Measurements from ENCODE around the gene HECTD3.
A peak's percentile ranks its signal among the peaks of the same experiment; 100 is the strongest.

HECTD3 gene

GRCh38 chr1:45026446-45026845, 15.3 kb upstream of the HECTD3 start:
- Mint-ChIP-seq H3K9me3 (no peaks in the 10 kb centered on the region), H3K4me1 (ENCODE audit: low read depth) (peaks cover 20% of the 10 kb centered on the region), H3K4me3 (no peak overlapping the region), H3K27ac (no peak overlapping the region), H3K36me3 (ENCODE audit: low read depth) (no peaks in the 10 kb centered on the region), H3K27me3 (no peaks in the 10 kb centered on the region)

DNA sequence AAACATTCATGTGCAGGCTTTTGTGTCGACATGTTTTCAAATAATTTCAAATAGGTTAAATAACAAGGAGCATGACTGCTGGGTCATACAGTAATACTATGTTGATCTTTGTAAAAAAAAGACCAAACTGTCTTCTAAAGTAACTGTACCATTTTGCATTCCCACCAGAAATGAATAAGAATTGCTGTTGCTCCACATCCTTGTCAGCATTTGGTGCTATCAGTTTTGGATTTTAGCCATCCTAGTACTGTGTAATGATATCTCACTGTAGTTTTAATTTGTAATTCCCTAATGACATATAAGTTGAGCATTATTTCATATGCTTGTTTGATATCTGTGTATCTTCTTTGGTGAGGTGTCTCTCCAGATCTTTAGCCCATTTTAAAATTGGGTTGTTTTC, 12.5 kb upstream of the HECTD3 start:
- Mint-ChIP-seq H3K27me3 (no peaks in the 10 kb centered on the region), H3K27ac (no peak overlapping the region), H3K36me3 (ENCODE audit: low read depth) (no peaks in the 10 kb centered on the region), H3K4me1 (ENCODE audit: low read depth) (peaks cover 20% of the 10 kb centered on the region), H3K9me3 (no peaks in the 10 kb centered on the region), H3K4me3 (no peak overlapping the region)

- Mint-ChIP-seq H3K27me3 (no peaks in the 10 kb centered on the region), H3K27ac (no peak overlapping the region), H3K4me1 (ENCODE audit: low read depth) (peaks cover 14% of the 10 kb centered on the region), H3K9me3 (no peaks in the 10 kb centered on the region), H3K36me3 (ENCODE audit: low read depth) (peaks cover 14% of the 10 kb centered on the region), H3K4me3 (no peak overlapping the region)
Measured at GRCh38 chr1:45018599-45019230, 7.6 kb upstream of the HECTD3 start.

DNA sequence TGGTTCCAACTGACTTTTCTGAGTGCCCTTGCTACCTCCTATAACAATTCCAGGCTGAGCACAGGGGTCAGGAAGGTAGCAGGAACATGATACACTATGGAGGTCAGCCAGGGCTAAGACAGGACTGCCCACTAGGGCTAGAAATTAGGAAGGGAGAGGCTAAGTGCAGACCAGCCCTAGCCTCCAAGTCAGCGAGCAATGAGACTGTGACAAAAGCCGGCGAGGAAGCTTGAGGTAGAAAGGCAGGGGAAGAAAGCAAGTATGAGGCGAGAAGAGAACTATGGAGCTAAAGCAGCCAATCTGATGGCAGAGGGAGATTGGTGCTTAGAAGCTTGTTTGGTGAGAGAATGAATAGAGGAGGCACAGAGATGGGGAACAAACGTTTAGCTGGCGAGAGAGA, 5.6 kb upstream of the HECTD3 start:
- peaks cover 31% of the 10 kb centered on the region for H3K4me1 Mint-ChIP-seq (ENCODE audit: low read depth)
- no peak overlapping the region for H3K27ac Mint-ChIP-seq
- H3K27me3 Mint-ChIP-seq, result no peaks in the 10 kb centered on the region
- peaks cover 14% of the 10 kb centered on the region for H3K36me3 Mint-ChIP-seq (ENCODE audit: low read depth)
- no peak overlapping the region for H3K4me3 Mint-ChIP-seq
- no peaks in the 10 kb centered on the region for H3K9me3 Mint-ChIP-seq

- Mint-ChIP-seq H3K4me3 (no peak overlapping the region), H3K27ac (no peak overlapping the region), H3K9me3 (no peaks in the 10 kb centered on the region), H3K36me3 (ENCODE audit: low read depth) (peaks cover 14% of the 10 kb centered on the region), H3K4me1 (ENCODE audit: low read depth) (peaks cover 37% of the 10 kb centered on the region), H3K27me3 (no peaks in the 10 kb centered on the region)
Measured at GRCh38 chr1:45016090-45016697, 5.1 kb upstream of the HECTD3 start.

GRCh38 chr1:45015683-45016082, 4.6 kb upstream of the HECTD3 start:
- peaks cover 38% of the 10 kb centered on the region for H3K4me1 Mint-ChIP-seq (ENCODE audit: low read depth)
- H3K36me3 Mint-ChIP-seq (ENCODE audit: low read depth), result peaks cover 14% of the 10 kb centered on the region
- no peak overlapping the region for H3K27ac Mint-ChIP-seq
- H3K9me3 Mint-ChIP-seq, result no peaks in the 10 kb centered on the region
- no peak overlapping the region for H3K4me3 Mint-ChIP-seq
- H3K27me3 Mint-ChIP-seq, result no peaks in the 10 kb centered on the region

DNA sequence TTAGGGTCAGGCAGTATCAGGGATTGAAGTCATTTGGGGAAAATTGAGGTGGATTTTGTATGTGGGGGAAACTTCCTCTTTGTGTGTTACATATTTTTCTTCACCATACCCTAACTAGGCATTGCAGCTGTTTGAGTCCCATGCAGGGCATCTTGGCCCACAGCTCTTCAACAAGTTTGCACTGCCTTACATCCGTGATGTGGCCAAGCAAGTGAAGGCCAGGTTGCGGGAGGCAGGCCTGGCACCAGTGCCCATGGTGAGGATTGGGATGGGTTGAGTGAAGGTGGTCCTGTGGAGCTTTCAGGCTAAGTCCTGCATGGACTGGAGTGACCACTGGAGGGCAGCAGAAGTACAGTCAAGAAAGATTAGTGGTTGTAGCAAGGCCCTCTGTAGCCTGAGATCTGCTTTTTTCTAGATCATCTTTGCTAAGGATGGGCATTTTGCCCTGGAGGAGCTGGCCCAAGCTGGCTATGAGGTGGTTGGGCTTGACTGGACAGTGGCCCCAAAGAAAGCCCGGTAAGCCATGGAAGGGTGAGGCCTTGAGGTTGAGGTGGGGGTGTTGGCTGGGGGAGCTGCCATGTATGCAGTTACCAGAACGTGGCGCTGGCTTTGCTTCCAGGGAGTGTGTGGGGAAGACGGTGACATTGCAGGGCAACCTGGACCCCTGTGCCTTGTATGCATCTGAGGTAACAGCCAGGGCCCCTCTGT, 3.4 kb upstream of the HECTD3 start:
- peak overlapping the region; percentile 84 for H3K4me3 Mint-ChIP-seq

GRCh38 chr1:45013551-45014209, 2.6 kb upstream of the HECTD3 start:
- Mint-ChIP-seq H3K9me3 (no peaks in the 10 kb centered on the region), H3K4me3 (peak overlapping the region; percentile 84), H3K36me3 (ENCODE audit: low read depth) (peaks cover 20% of the 10 kb centered on the region), H3K27ac (peak overlapping the region; percentile 87), H3K27me3 (no peaks in the 10 kb centered on the region), H3K4me1 (ENCODE audit: low read depth) (peaks cover 48% of the 10 kb centered on the region)

More for the DNA sequence above, 3.4 kb upstream of the HECTD3 start:
- peaks cover 14% of the 10 kb centered on the region for H3K36me3 Mint-ChIP-seq (ENCODE audit: low read depth)
- H3K4me1 Mint-ChIP-seq (ENCODE audit: low read depth), result peaks cover 47% of the 10 kb centered on the region
- no peaks in the 10 kb centered on the region for H3K9me3 Mint-ChIP-seq
- H3K27ac Mint-ChIP-seq, result peak overlapping the region; percentile 70
- H3K27me3 Mint-ChIP-seq, result no peaks in the 10 kb centered on the region

DNA sequence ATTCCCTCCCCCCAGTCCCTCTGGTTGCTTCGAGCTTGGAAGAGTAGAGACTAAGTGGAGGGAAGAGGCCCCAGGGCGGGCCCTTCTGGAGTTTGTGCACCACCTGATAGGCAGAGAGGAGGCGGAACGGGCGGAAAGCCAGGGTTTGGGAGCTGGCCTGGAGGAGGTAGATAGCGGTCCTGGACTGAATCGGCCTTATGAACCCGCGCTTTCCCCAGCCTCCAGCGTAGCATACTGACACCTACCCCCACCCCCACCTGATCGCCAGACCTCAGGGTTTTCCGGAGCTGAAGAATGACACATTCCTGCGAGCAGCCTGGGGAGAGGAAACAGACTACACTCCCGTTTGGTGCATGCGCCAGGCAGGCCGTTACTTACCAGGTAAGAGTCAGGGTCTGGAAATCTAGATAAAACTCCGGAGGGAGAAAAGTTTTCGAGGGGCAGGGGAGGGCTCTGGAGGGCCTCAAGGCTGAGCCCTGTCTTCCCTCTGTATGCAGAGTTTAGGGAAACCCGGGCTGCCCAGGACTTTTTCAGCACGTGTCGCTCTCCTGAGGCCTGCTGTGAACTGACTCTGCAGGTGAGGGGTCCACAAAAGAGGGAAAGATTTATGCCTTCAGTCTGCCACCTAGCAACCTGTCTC, 1.6 kb upstream of the HECTD3 start:
- H3K4me3 Mint-ChIP-seq, result peak overlapping the region; percentile 84
- H3K4me1 Mint-ChIP-seq (ENCODE audit: low read depth), result peaks cover 48% of the 10 kb centered on the region
- peaks cover 23% of the 10 kb centered on the region for H3K36me3 Mint-ChIP-seq (ENCODE audit: low read depth)
- no peaks in the 10 kb centered on the region for H3K27me3 Mint-ChIP-seq
- peak overlapping the region; percentile 87 for H3K27ac Mint-ChIP-seq
- no peaks in the 10 kb centered on the region for H3K9me3 Mint-ChIP-seq

DNA sequence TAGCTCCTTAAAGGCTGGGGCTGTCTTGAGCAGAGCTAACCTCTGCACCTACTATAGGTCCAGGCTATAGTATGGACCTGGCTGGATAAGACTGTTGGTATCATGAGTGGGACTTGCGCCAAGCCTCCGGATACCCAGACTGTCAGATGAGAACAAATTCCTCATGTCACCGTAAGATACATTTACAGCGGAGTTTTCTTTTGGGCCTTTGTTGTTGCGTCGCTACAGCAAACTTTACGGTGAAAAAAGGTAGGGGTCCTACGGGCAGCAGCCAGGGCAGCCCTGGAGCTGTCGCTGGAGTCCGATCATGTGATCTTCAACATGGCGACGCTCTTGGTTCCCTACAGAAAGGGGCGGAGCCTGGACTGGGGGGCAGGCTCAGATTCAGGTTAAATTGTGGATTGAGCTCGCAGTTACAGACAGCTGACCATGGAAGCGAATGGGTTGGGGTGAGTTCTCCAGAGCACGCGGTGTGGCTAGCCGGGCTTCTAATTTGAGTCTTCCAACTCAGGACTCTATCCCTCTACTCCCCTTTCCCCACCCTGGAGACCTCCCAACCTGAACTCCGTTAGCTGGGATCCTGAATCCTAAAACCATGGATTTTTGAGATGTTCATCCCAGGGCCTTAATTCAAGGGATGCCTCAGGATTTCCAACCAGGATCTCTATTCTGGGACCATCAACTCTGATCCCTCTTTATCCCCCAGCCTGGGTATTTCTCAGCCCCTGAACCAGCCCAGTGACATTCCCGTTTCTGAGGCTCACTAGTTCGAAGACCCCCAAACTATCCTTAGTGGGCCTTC, 914 bp upstream of the HECTD3 start, which contains the start of gene UROD:
UROD (plus strand) TSS at position 418 of the 802 bp plus-strand sequence; CDS start at position 430, 12 bp downstream.
- Mint-ChIP-seq H3K4me1 (ENCODE audit: low read depth) (peaks cover 48% of the 10 kb centered on the region), H3K4me3 (peak within 1 kb of the TSS; percentile 84), H3K27ac (peak within 1 kb of the TSS; percentile 87), H3K36me3 (ENCODE audit: low read depth) (peaks cover 27% of the 10 kb centered on the region), H3K9me3 (no peaks in the 10 kb centered on the region), H3K27me3 (no peaks in the 10 kb centered on the region)

DNA sequence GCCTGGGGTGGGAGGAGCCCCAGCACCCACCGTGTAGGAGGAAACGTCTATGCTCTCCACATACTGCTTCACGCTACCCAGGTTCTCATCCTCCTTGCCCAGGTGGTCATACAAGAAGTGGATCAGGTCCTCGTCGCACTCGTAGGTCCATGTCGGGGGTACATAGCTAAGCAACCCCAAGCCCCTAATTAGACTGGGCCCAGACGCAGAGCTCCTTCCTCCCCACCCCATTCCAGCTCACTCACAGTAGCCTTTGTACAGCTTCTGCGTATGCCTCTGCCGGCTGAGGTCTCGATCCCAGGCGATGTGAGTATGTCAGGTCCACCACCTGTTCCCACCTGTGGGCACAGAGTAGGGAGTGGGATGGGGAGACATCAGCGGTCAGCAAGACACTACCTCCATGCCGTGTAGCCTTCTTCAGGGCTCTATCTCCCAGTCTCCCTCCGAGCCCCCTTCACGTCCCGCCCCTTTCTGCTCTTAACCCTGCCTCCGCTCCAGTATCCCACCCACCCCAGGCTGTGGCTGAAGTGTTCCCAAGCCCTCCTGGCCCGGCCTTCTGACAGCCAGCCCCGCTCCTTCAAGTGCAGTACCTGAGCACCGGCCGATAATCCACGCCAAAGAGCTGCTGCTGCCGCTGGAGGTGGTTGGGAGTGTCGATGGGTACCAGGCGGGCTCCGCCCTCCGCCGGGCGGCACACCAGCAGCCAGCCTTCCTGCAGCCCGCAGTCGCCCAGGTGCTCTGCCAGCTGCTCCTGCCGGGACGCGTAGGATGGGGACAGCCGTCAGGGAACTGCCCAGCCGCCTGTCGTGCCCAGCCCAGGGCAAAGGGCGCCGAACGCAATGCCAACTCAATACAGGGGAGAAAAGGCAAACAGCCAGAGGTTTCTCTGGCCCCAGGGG, 919 bp downstream of the HECTD3 start:
- peak overlapping the region; percentile 84 for H3K4me3 Mint-ChIP-seq
- H3K9me3 Mint-ChIP-seq, result no peaks in the 10 kb centered on the region
- no peak overlapping the region for H3K27ac Mint-ChIP-seq
- no peaks in the 10 kb centered on the region for H3K27me3 Mint-ChIP-seq
- peaks cover 27% of the 10 kb centered on the region for H3K36me3 Mint-ChIP-seq (ENCODE audit: low read depth)
- H3K4me1 Mint-ChIP-seq (ENCODE audit: low read depth), result peaks cover 48% of the 10 kb centered on the region

- no peak overlapping the region for H3K27ac Mint-ChIP-seq
Measured at GRCh38 chr1:45009296-45009865, 1.7 kb downstream of the HECTD3 start.

GRCh38 chr1:45008516-45008915, 2.6 kb downstream of the HECTD3 start:
- Mint-ChIP-seq H3K4me1 (ENCODE audit: low read depth) (peaks cover 32% of the 10 kb centered on the region), H3K36me3 (ENCODE audit: low read depth) (peaks cover 24% of the 10 kb centered on the region), H3K4me3 (no peak overlapping the region), H3K9me3 (no peaks in the 10 kb centered on the region), H3K27ac (no peak overlapping the region), H3K27me3 (no peaks in the 10 kb centered on the region)

More at GRCh38 chr1:45009296-45009865, 1.7 kb downstream of the HECTD3 start:
- no peaks in the 10 kb centered on the region for H3K27me3 Mint-ChIP-seq
- H3K4me1 Mint-ChIP-seq (ENCODE audit: low read depth), result peaks cover 41% of the 10 kb centered on the region
- peak overlapping the region; percentile 84 for H3K4me3 Mint-ChIP-seq
- peaks cover 26% of the 10 kb centered on the region for H3K36me3 Mint-ChIP-seq (ENCODE audit: low read depth)
- no peaks in the 10 kb centered on the region for H3K9me3 Mint-ChIP-seq

Data from stimulated activated naive CD8-positive, alpha-beta T cell treated with anti-CD3 and anti-CD28 coated beads, Interleukin-15, Interleukin-2, amounts not matched to agents 100 ng/mL and 50 ng/mL, for 24 hours (primary cell).